ENCODE results near the gene EHMT1. TPM values are rescaled to one million over a fixed set of nuclear protein-coding genes. Genes with fewer than 3 reads are reported as not detected.
A peak's percentile ranks its signal among the peaks of the same experiment; 100 is the strongest.

The EHMT1 gene
- total and polyA plus RNA-seq, 10 of the 15 experiments (the other 5 are each of a cell fraction or from before 2014, with no cell fraction given), result 2.9 to 100 (median 48.1) TPM

GRCh38 chr9:137606005-137606621 is 12.7 kb upstream of the EHMT1 start:
- Histone ChIP-seq H2AFZ (ENCODE audit: control insufficient read depth, low read depth, low read length) (peak overlapping the region; percentile 82), H3K27ac (ENCODE audit: control insufficient read depth, insufficient read depth) (peak overlapping the region; percentile 35; the same call in 1 of the 2 replicates), H3K27me3 (replicated peaks in 1 of 2; ENCODE audit: control insufficient read depth in 2 of 2, insufficient read depth in 2 of 2, low read length in 1 of 2) (no peaks in the 10 kb centered on the region), H4K20me1 (ENCODE audit: control insufficient read depth, insufficient read depth) (no peaks in the 10 kb centered on the region; the same call in 1 of the 2 replicates), H3K9me3 (replicated peaks; ENCODE audit: control insufficient read depth, insufficient read depth, low read length) (no peaks in the 10 kb centered on the region), H3K4me3 (peak overlapping the region; percentile 76), H3K4me1 (ENCODE audit: control insufficient read depth, insufficient read depth, low read length) (peaks cover 11% of the 10 kb centered on the region), H3K79me2 (ENCODE audit: control insufficient read depth, insufficient read depth, low read length) (peaks cover 4% of the 10 kb centered on the region), H3K4me2 (ENCODE audit: control insufficient read depth, insufficient read depth) (peak overlapping the region; percentile 94), H3K9ac (ENCODE audit: control insufficient read depth, insufficient read depth, low read length) (peak overlapping the region; percentile 63), H3K36me3 (ENCODE audit: control insufficient read depth in 2 of 2, insufficient read depth in 2 of 2, low read length in 1 of 2) (no peaks in the 10 kb centered on the region)
- ChIA-PET SMC1A (ENCODE audit: uncharacterized antibody, unreplicated experiment) (no interaction called here), RAD21 (ENCODE audit: unreplicated experiment) (no interaction called here), POLR2A (no interaction called here), CTCF (no interaction called here)
- ATAC-seq (peak; percentile 31), DNase-seq (ENCODE audit: low read depth, low spot score) (no peak), FAIRE-seq (no peak)
- WGBS (ENCODE audit: insufficient coverage, insufficient replicate concordance, low lambda C conversion rate, missing lambda C conversion rate), result under 1% methylated on average over 45 of the region's 57 CpGs
- in situ Hi-C loops (cut with MboI) (no loop called here), intact Hi-C loops (cut with micrococcal nuclease; ENCODE audit: unreplicated experiment) (no loop called here)
- no TSS peak for BruUV-seq (replicated peaks)
- TF ChIP-seq HDAC6 (IDR thresholded peaks at IDR 0.05; ENCODE audit: unreplicated experiment), result peak; percentile 48
- TF ChIP-seq NR2F1 (conservative IDR thresholded peaks at IDR 0.05), result peak; percentile 52
- no peak for TF ChIP-seq PML (IDR thresholded peaks at IDR 0.05; ENCODE audit: low read length)
- TF ChIP-seq ZBTB33 (IDR thresholded peaks at IDR 0.05), result no peak
- no peak for TF ChIP-seq MEF2B (IDR thresholded peaks at IDR 0.05; ENCODE audit: partially characterized antibody, poor library complexity, severe bottlenecking)
- no peak for TF ChIP-seq ZNF622 (IDR thresholded peaks at IDR 0.05)
- no peak for TF ChIP-seq RB1 (IDR thresholded peaks at IDR 0.05; ENCODE audit: borderline replicate concordance)
- TF ChIP-seq ZZZ3 (IDR thresholded peaks at IDR 0.05; ENCODE audit: control insufficient read depth, insufficient read length, low read depth), result no peak
- no peak for TF ChIP-seq CEBPB (IDR thresholded peaks at IDR 0.05; ENCODE audit: borderline replicate concordance in 1 of 2, low read depth in 2 of 2, low read length in 2 of 2)
- no peak for TF ChIP-seq ATF2 (IDR thresholded peaks at IDR 0.05; ENCODE audit: low read length)
- TF ChIP-seq NKRF (conservative IDR thresholded peaks at IDR 0.05), result 0 out of 2 replicates have a peak, but pooled peaks have one; percentile 12
- TF ChIP-seq ZSCAN29 (IDR thresholded peaks at IDR 0.05), result no peak
- no peak for TF ChIP-seq CREB1 (IDR thresholded peaks at IDR 0.05; ENCODE audit: low read depth)
- TF ChIP-seq POLR2A (IDR thresholded peaks at IDR 0.05; ENCODE audit: low read depth, low read length), result no peak; the same call in 1 of the 2 replicates
- TF ChIP-seq BRCA1 (IDR thresholded peaks at IDR 0.05; ENCODE audit: low read depth, low read length), result no peak
- 0 out of 2 replicates have a peak, but pooled peaks have one; percentile 15 for TF ChIP-seq ELK1 (IDR thresholded peaks at IDR 0.05; ENCODE audit: low read depth, low read length)
- no peak for TF ChIP-seq RFX5 (IDR thresholded peaks at IDR 0.05; ENCODE audit: low read depth, low read length)

Data from GM12878 (cell line).